ENCODE results near the gene NANOS3.

DNA sequence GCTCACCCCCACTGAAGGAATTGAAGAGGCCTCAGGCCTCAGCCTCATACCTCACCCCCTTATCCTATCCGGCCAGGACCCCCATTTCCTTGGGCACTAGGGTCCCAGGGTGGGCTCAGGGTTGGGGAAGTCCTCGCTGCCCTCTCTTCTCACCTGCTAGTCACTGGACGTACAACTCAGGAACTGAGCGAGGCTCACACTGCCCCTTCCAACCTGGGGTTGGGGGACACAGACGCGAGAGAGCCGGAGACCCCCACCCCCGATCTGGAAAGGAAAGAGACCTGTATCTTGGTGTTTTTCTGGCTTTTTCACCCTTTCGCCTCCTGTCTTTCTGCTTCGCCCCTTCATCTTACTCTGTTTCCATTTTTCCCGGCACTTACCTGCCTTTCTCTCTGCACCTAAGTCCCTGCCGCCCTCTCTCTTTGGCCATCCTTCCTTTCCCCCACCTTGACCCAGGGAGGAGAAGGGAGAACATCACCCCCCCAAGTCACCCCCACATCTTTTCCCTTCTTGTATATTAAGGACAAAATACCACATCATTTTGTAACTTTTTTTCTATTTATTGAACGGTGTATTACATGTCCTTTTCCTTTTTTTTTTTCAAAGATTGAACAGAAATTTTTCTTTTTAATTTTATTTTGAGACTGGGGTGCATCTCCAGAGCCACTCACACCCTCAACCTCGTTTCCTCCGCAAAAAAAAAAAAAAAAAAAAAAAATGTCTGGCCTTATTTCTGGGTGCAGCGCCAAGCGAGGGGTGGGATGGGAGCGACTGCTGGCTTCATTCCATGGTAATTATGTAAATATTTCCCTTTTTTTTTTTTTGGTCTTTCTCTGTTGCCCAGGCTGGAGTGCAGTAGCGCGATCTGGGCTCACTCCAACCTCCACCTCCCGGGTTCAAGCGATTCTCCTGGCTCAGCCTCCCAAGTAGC, 45.1 kb upstream of the NANOS3 start:
- TF ChIP-seq CTCF (IDR thresholded peaks at IDR 0.05): no peak
- no peak for TF ChIP-seq POLR2A (IDR thresholded peaks at IDR 0.05)
- no peak for TF ChIP-seq POLR2AphosphoS5 (IDR thresholded peaks at IDR 0.05)

Measured in sigmoid colon (tissue), 4 donors.